Bronchial epithelial cell (primary cell): ENCODE data around the gene PEF1. TPM values are rescaled to one million over a fixed set of nuclear protein-coding genes. Genes with fewer than 3 reads are reported as not detected.

Experiments
- DNase-seq: peaks from one replicate; pipeline ENCODE4 v3.0.0-alpha.2; 2010; ENCODE audit warnings: low read depth
- FAIRE-seq: peaks from 2 replicates; lab custom pipeline; 2011; peaks lifted over from hg19 to GRCh38; lab: Jason Lieb, UNC
- H3K27me3 ChIP-seq: 2 replicates; pipeline ENCODE4 v1.5.1; 2011; ENCODE audit warnings: low read length; ENCODE audit not compliant: control insufficient read depth, insufficient read depth
- H3K36me3 ChIP-seq: 2 replicates; pipeline ENCODE4 v1.5.1; 2011; ENCODE audit warnings: low read length; ENCODE audit not compliant: control insufficient read depth, insufficient read depth
- H3K4me3 ChIP-seq: 2 replicates; pipeline ENCODE4 v1.5.1; 2011; ENCODE audit warnings: mild to moderate bottlenecking, low read depth, low read length, control low read depth
- total RNA-seq: library from RNA; depleted of rRNA; stranded (reverse); fragments of >200 nt; gene quantifications from 2 replicates; pipeline ENCODE4 v1.2.1, GENCODE V29; 2014
- TF ChIP-seq, protein P1 (sequence below): IDR thresholded peaks from 2 replicates; pipeline ENCODE4 v1.5.1; 2011; ENCODE audit warnings: mild to moderate bottlenecking, moderate library complexity, low read length, control low read depth, inconsistent platforms; ENCODE audit not compliant: insufficient read depth, severe bottlenecking

The PEF1 gene
- total RNA-seq, 1 donor from 2014 or later: 67.4 TPM

DNA sequence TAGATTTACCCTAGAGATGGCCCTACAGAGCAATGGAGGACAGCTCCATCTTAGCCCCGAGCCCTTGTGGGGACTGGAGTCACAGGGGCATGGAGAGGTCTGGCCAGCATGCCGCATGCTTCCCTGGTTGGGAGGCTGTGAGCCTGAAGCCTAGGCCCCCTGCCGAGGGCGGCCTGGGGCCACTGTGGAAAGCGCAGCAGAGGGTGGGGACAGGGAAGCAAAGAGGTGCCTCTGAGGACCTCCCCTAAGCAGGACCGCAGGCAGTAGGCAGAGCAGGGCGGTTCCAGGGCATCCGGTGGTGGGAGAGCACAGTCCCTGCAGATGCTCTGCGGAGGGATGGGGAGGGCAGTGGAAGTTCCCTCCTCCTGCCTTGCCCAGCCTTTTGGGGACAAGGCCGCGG, 26.5 kb upstream of the PEF1 start:
- H3K36me3 ChIP-seq: peaks cover 9% of the 10 kb centered on the region
- no peaks in the 10 kb centered on the region for H3K27me3 ChIP-seq
- no peak overlapping the region for H3K4me3 ChIP-seq
- TF ChIP-seq, protein P1, sequence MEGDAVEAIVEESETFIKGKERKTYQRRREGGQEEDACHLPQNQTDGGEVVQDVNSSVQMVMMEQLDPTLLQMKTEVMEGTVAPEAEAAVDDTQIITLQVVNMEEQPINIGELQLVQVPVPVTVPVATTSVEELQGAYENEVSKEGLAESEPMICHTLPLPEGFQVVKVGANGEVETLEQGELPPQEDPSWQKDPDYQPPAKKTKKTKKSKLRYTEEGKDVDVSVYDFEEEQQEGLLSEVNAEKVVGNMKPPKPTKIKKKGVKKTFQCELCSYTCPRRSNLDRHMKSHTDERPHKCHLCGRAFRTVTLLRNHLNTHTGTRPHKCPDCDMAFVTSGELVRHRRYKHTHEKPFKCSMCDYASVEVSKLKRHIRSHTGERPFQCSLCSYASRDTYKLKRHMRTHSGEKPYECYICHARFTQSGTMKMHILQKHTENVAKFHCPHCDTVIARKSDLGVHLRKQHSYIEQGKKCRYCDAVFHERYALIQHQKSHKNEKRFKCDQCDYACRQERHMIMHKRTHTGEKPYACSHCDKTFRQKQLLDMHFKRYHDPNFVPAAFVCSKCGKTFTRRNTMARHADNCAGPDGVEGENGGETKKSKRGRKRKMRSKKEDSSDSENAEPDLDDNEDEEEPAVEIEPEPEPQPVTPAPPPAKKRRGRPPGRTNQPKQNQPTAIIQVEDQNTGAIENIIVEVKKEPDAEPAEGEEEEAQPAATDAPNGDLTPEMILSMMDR: no peak
- no peak for FAIRE-seq
- no peak for DNase-seq

DNA sequence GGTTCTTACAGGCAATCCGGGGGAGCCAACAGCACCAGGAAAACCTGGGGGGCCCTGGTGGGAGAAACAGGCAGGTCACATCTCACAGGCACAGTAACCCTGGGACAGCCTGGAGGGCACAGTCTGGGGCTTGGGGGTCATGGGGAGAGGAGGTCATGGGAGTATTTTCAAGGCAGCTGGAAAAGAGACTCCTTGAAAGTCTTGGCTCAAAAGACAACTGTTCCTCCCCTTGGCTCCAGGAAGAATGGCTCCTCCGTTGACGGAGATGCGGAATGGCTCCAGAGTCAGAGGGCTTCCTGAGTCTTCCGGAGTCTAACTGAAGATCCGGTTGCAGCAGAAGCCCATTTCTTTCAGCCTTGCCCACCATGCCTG, 25.9 kb upstream of the PEF1 start:
- no peak for FAIRE-seq
- Histone ChIP-seq H3K4me3 (peak overlapping the region; percentile 1), H3K27me3 (no peaks in the 10 kb centered on the region), H3K36me3 (peaks cover 12% of the 10 kb centered on the region)
- DNase-seq: no peak
- TF ChIP-seq, protein P1: no peak

DNA sequence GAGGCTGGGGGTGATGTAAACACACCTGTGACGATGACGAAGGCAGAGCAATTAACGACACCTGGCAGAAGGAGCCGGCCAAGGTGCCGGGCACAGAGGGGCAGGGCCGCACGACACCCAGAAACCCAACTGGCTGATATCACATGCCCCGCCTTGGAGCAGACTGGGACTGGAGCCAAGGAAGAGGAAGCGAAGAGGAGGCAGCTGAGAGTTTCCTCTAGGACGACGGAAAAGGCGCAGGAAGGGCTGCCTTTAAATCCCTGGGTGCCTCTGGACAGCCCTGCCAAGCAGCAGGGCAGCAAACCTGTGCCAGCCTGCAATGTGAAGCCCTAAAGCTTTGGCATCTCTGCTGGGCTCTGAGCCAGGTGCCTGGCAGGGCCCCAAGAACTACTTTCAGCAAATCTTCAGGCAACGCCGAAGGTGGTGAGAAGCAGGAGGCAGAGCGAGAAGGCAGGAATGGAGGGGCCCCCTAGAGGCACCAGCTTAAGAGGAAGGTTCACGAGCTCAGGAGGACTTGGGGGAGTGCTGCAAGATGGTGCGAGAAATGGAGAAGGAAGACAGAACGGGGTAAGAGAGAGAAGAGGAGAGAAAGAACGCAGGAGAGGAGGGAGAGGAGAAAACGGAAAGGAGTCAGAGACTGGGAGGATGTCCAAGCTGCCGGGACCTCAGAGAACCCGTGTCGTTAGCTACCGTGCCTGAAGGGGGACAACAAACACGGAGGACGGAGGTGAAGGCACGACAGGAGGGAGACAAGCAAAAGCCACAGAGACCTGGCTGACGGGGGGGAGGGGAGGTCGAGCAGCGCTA, 25.3 kb upstream of the PEF1 start:
- Histone ChIP-seq H3K4me3 (peak overlapping the region; percentile 1), H3K27me3 (no peaks in the 10 kb centered on the region), H3K36me3 (peaks cover 16% of the 10 kb centered on the region)
- FAIRE-seq: peak; percentile 80
- TF ChIP-seq, protein P1: peak; percentile 30
- peak; percentile 83 for DNase-seq

DNA sequence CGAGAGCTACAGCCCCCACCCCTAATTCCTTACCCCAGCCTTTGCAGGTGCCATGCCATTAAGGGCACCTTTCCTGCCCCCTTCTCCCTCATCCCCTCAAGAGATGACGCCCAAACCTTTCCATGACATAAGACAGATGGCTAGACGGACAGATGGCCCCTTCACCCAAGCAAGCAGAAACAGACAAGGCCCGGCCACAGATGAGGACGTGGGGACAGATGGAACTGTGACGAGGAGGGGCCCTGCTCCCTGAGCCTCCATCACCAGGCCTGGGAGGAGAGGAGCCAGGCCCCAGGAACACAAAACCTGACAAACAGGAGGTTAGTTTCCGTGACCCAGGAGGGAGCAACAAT, 24.7 kb upstream of the PEF1 start:
- DNase-seq: no peak
- TF ChIP-seq, protein P1: no peak
- no peak overlapping the region for H3K4me3 ChIP-seq
- FAIRE-seq: no peak
- H3K27me3 ChIP-seq: no peaks in the 10 kb centered on the region
- peaks cover 17% of the 10 kb centered on the region for H3K36me3 ChIP-seq

DNA sequence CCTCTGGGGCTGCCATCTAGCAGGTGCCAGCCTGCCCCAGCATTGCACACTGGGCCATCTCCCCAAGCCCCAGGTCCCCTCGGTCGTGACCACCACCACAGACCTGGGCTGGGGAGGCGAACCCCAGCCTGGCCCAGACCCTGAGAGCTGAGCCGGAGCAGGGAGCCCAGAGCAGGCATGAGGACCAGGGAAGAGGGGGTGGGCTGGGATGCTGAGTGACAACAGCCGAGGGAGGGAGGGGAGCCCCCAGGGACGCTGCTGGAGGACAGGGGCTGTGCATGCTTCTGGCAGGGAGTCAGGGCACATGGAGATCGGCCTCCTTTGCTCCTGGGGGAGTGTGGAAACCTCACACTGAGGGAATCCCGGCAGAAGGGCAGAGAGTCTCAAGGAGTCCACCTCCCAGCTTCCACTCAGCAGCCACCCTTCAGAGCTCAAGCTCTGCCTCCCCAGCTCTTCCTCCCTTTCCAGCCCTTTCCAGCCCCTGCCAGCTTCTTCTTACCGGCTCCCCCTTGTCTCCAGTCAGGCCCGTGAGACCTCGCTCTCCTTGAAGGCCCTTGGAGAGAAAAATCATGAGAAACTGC, 23.7 kb upstream of the PEF1 start:
- Histone ChIP-seq H3K27me3 (no peaks in the 10 kb centered on the region), H3K4me3 (no peak overlapping the region), H3K36me3 (peaks cover 15% of the 10 kb centered on the region)
- TF ChIP-seq, protein P1: no peak
- no peak for DNase-seq
- FAIRE-seq: no peak
